Fibroblast of skin of back (primary cell): Measurements from ENCODE around the gene CNNM3.

Experiments used
- DNase-seq: peaks from one replicate; pipeline ENCODE4 v3.0.0-alpha.2; 2013

Gene CNNM3

GRCh38 chr2:96819128-96819875 is 3.2 kb downstream of the CNNM3 start:
- DNase-seq, result no peak

DNA sequence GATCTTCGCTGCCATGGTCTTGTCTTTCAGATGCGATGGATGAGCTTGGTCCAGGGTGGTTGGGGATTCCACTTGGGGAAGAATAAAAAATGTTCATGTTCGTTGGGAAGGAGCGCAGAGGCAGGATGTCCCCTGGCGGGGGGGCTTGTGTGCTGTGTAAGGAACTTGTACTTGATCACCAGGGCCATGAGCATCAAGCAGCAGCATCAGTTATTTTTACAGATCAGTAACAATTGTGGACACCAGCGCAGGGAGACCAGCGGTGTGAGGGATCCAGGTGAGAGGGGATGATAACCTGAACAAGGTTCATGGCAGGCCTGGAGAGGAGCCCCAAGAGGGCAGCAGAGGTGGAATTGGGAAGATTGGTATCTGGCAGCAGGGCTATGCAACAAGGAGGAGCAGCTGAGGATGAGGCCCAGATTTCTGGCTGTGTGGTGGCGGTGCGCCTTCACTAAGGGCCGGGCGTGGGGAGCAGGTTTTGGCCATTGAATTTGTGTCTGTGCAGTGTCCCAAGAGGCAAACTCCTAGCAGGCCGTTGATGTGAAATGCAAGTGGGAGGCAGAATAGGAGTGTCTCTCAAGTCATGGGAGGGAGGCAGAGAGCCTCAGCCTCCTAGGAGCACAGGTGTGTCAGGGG is 3.9 kb downstream of the CNNM3 start:
- no peak for DNase-seq

DNA sequence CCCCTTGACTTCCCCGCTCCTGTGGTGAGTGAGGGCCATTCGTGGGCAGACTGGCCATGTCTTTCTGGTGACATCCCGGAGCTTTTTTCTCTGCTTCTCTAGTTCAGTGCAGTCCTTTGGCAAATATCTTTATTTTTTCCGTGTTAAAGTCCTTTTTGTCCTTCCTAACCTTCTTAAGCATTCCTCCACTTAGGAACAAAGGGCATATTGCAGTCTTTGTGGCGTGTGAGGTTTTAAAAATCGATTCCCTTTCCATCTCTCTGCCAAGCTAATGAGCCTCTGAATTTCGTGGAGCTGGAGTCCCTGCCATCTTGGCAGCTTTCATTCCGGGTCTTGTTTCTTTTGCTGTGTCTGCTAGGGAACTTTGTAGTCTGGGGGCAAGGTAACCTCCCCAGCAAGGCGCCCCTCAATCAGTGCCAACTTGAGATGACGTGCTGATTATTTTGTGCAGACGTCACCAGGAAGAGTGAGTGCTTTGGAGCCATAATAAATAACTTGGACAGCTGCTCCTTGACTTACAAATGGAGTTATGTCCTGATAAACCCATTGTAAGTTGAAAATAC is 5.1 kb downstream of the CNNM3 start:
- DNase-seq, result no peak

DNA sequence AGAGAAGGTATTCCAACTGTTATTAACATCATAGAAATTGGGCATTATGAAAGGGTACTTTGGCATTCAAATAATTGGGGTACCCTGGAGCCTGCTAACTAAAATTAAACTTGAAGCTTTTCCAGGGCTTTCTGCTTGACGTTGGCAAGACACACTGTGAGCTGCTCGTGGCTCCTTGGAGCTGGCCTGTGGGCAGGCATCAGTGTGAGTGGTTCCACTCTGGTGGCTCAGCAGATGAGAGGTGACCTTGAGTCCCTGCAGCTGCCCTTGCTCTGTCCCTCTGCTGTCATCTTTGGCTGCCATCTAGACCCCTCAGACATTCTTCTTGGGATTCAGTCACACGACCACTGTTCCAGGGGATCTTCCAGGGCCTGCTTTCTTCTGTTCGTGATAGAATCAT is 6.7 kb downstream of the CNNM3 start:
- no peak for DNase-seq

GRCh38 chr2:96823198-96823597 is 7.1 kb downstream of the CNNM3 start:
- no peak for DNase-seq

GRCh38 chr2:96824079-96824870 is 8.2 kb downstream of the CNNM3 start:
- DNase-seq, result peak; percentile 47

DNA sequence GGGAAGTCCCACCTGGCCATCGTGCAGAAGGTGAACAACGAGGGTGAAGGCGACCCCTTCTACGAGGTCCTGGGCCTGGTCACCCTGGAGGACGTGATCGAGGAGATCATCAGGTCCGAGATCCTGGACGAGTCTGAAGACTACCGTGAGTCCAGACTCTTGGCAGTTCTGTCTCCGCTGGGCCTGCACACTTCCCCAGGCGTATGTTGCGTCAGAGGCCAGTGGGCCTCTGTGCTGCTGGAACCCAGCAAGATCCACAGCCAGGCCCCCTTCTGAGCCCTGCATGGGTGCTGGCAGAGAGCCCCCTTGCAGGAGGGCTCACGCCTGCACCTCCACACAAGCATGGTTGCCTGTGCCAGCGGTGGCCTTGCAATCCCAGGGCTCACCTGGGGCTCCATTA is 9.0 kb downstream of the CNNM3 start:
- no peak for DNase-seq

GRCh38 chr2:96826546-96827278 is 10.6 kb downstream of the CNNM3 start:
- no peak for DNase-seq

DNA sequence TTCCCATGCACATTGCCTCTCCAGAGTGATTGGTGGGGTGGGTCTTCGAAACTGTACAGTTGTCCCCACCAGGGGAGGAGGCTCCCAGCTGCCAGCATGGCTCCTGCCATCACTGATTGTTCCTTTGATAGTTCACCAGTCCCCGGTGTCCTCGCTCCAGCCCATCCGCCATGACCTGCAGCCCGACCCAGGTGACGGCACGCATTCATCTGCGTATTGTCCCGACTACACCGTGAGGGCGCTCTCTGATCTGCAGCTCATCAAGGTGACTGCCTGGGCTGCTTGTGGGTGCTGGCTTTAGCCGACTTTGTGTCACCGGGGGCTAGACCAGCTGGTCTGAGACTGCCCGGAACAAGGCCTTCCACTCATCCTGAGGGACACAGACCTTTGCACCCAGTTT is 12.4 kb downstream of the CNNM3 start:
- no peak for DNase-seq

DNA sequence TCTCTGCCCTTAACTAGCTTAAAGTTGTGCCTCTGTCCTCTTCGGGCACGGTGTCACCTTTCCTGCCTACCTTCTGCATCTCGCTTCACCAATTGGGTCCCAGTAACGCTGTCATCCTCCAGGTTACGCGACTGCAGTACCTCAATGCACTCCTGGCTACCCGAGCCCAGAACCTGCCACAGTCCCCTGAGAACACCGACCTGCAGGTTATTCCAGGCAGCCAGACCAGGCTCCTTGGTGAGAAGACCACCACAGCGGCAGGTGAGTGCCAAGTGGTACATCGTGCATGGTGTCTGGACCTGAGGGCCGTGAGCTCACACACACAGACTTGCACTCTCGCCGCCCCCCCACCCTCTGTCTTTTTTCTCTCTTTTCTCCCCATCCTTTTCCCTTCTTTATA is 12.8 kb downstream of the CNNM3 start:
- DNase-seq, result no peak

DNA sequence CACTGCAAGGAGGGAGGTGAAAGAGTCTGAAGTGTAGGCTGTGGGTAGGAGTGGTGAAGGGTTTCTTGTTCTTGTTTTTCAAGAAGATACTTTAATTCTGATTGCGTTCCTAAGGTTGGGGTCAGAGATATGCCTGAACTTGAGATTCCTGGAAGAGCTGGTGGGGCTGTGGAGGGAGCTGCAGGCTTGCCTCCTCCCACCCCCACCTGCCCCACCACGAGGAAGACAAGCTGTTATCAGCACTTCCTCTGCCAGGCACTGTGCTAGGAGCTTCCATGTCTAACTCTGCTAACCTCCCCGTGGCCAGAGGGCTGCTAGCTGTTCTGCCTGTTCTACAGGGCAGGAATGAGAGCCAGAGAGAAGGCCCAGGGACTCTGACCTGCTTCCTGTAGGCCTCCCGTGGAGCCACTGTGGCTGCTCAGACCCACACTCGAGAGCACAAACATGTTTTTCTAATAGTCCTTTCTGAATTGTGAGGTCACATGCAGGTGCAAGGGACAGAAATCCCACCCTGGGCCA is 14.0 kb downstream of the CNNM3 start:
- DNase-seq, result no peak

DNA sequence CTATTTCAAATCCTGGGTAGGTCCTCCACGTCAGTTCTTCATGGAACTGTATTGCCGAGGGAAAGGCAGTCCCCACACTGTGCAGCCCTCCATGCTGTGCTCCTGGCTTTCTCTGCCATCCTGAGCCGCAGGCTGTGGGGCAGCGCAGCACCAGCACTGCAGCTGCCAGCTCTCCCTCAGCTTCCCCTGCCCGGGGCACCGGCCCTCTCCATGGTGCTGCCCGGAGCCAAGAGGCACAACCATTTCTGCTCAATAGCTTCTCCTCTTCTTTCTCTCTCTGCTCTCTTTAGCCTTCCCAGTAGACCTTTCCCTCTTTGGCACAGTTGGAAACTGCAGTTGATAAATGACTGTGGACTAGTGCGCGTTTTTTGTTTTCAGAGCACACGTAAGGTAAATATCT is 15.6 kb downstream of the CNNM3 start:
- peak; percentile 21 for DNase-seq

DNA sequence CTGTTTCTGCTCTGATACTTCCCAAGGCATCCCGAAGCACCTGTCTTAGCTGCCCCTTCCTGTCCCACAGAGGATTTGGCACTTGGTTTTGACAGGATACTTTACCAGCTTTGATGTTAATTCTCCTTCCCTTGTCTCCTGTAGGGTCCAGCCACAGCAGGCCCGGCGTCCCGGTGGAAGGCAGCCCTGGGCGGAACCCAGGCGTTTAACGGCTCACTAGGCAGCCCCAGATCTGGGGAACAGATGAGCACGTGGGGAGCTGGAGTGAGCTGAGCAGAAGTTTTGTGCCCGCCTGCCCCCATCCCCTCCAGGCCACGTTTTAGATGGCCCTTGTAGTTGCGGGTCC is 16.3 kb downstream of the CNNM3 start:
- DNase-seq, result no peak

DNA sequence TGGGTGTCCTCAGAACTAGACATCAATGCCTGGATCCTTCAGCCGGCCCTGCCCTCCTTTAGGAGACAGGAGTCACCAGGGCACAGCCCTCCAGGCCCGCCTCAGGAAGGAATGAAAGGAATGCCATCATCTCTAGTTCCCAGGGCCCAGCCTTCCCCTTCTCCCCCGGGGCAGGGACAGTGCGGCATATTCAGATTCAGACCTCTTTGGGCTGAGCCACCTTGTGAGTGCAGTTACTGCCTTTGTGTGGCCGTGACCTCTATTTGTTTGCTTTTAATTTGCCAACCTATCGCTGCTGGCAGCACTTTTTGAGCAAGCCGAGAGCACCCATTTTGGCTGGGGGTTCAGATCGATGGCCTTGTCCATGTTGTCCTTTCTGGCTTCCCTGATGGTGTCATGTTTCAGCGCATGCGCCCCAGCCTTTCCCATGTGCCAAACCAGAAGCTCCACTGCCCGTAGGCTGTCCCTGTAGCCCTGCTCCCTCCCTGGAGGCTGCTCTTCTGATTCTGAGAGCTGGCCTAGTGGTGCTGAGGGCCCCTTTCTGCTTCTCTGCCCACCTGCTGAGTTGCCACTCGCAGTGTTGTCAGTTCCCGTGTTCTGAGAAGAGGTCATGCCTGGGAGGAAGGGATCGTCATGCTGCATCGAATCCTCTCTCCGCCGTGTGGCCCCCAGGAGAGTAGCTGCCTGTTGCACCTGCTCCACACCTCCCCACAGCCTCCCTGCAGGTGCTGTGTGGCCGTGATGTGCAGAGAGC is 16.9 kb downstream of the CNNM3 start:
- peak; percentile 74 for DNase-seq

GRCh38 chr2:96835830-96836229 is 19.8 kb downstream of the CNNM3 start:
- no peak for DNase-seq

- DNase-seq, result no peak
These were observed 21.5 kb downstream of the CNNM3 start for GRCh38 chr2:96837575-96837974.

DNA sequence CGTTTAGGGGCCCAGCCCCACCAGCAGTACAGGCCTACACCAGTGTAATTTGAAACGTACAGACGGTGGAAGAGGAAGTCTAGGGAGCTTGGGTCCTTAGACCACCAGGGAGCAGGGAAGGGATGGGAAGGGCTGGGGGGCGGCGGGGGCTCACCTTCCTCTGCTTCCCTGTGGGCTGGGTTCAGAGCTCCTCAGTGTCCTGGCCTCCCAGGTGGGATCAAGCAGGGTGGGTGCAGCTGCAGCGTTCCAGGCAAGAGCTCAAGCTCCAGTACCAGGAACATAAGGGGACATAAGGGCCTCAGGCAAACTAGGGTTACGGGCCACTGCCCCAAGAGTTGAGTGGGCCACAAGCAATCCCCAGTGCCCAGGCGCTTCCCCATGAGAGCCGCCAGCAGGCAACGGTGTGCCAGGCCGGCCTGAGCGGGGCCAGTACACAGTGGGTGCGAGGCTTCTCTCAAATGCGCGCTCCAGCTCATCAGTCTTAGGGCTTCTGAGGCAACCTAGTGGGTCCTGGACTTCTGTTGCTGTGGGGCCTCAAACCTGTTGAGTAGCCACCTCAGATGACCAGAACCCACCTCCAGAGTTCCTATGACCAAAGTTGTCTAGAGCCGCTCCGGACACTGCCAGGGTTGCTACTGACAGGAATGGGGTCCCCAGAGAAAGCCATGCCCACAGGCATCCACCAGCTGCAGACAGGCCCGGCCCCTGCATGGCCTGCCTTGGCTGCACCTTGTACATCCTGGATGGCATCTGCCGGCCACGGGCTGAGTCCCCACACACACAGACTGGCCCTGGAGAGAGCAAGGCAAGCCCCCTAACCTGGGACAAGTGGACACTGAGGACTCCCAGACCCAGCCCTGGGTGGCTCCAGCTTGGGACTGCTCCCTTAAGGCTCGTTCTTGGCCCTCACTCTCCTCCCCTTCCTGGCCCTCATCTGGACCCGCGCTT is 22.6 kb downstream of the CNNM3 start:
- DNase-seq, result no peak

GRCh38 chr2:96839293-96839874 is 23.3 kb downstream of the CNNM3 start:
- DNase-seq, result no peak

DNA sequence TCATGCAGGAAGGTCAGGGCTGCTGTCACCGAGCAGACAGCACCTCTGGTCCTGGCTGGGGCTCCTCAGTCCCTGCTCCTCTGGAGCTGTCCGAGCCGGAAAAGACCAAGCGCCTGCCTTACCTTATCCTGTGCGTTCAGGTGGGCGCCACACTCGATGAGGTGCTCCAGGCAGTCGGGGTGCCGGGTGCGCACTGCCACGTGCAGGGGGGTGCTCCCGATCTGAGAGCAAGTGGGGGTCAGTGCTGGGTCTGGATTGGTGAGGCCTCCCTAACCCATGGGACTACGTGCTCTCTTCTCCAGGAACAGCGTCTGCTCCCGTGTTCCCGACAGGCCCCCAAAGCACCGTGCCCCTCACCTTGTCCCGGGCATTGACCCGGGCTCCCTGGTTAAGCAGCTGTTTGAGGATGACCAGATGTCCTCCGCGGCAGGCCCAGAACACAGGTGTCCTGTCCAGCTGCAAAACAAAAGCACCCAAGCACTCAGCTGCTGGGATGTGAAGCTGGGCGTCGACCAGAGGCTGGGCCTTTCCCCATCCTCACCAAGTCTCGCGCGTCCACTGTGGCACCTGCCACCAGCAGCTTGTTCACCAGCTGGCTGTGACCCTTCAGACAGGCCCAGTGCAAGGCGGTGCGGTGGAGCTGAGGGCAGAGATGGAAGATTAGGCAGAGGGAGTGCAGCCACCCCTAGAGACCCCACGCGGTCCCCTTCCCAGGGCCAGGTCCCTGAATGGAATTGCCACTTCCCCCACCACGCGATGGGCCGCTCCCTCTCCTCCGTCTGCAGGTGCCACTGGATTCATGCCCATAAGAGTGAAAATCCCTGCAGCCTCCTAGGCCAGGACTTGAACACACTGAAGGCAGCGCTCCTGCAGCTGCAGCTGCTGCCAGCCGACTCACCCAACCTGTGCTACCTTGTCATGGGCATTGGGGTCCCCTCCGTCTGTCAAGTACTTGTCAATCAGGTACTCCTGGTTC is 24.1 kb downstream of the CNNM3 start:
- DNase-seq, result no peak
